MM.1S (cell line): ENCODE results near the gene YBEY.

ENCODE experiments used
- DNase-seq: peaks from one replicate; pipeline ENCODE4 v3.0.0-alpha.2; 2015
- H2AFZ ChIP-seq: fragments of 300-600 bp; sonication (generic); 2 replicates; pipeline ENCODE4 v1.6.0; 2016; ENCODE audit warnings: antibody characterized with exemption, low read length
- H3F3A ChIP-seq: fragments of 300-600 bp; sonication (generic); 2 replicates; pipeline ENCODE4 v1.6.1; 2016; ENCODE audit warnings: mild to moderate bottlenecking, antibody characterized with exemption, low read length, moderate library complexity, mixed read lengths; ENCODE audit not compliant: insufficient read depth
- H3K27ac ChIP-seq: fragments of 300-600 bp; sonication (generic); 2 replicates; pipeline ENCODE4 v1.5.1; 2016; ENCODE audit warnings: mild to moderate bottlenecking, low read length
- H3K27me3 ChIP-seq: fragments of 300-600 bp; sonication (generic); replicated peaks from 2 replicates; pipeline ENCODE4 v1.6.0; 2016; ENCODE audit warnings: low read length; ENCODE audit not compliant: insufficient read depth
- H3K36me3 ChIP-seq: fragments of 300-600 bp; sonication (generic); replicated peaks from 2 replicates; pipeline ENCODE4 v1.6.1; 2016; ENCODE audit warnings: mild to moderate bottlenecking, low read length, mixed read lengths; ENCODE audit not compliant: insufficient read depth
- H3K4me1 ChIP-seq: fragments of 300-600 bp; sonication (generic); 2 replicates; pipeline ENCODE4 v1.6.1; 2016; ENCODE audit warnings: low read length, mixed read lengths
- H3K4me2 ChIP-seq: fragments of 300-600 bp; sonication (generic); 2 replicates; pipeline ENCODE4 v1.6.0; 2016; ENCODE audit warnings: low read depth, low read length
- H3K4me3 ChIP-seq: fragments of 300-600 bp; sonication (generic); 2 replicates; pipeline ENCODE4 v1.5.1; 2016; ENCODE audit warnings: low read length, mixed read lengths
- H3K79me2 ChIP-seq: fragments of 300-600 bp; sonication (generic); 2 replicates; pipeline ENCODE4 v1.6.1; 2016; ENCODE audit warnings: mixed run types, low read length, mixed read lengths
- H3K9ac ChIP-seq: fragments of 300-600 bp; sonication (generic); 2 replicates; pipeline ENCODE4 v1.6.1; 2016; ENCODE audit warnings: low read length, mixed read lengths
- H3K9me2 ChIP-seq: fragments of 300-600 bp; sonication (generic); replicated peaks from 2 replicates; pipeline ENCODE4 v1.6.1; 2016; ENCODE audit warnings: mild to moderate bottlenecking, low read length, mixed read lengths; ENCODE audit not compliant: insufficient read depth
- H3K9me3 ChIP-seq: fragments of 300-600 bp; sonication (generic); replicated peaks from 2 replicates; pipeline ENCODE4 v1.6.1; 2016; ENCODE audit warnings: mild to moderate bottlenecking, low read length, mixed read lengths; ENCODE audit not compliant: insufficient read depth
- H4K20me1 ChIP-seq: fragments of 300-600 bp; sonication (generic); 2 replicates; pipeline ENCODE4 v1.6.1; 2016; ENCODE audit warnings: mild to moderate bottlenecking, low read length, moderate library complexity, mixed read lengths; ENCODE audit not compliant: insufficient read depth
- CTCF ChIP-seq: fragments of 300-600 bp; sonication (generic); IDR thresholded peaks from 2 replicates; pipeline ENCODE4 v1.5.1; 2016; ENCODE audit warnings: antibody characterized with exemption, low read length, mixed read lengths
- EZH2 ChIP-seq: fragments of 300-600 bp; sonication (generic); optimal IDR thresholded peaks from 2 replicates; pipeline ENCODE3; 2017; ENCODE audit warnings: low read depth, mild to moderate bottlenecking, antibody characterized with exemption, low read length, mixed read lengths
- EZH2phosphoT487 ChIP-seq: fragments of 300-600 bp; sonication (generic); IDR thresholded peaks from 2 replicates; pipeline ENCODE4 v1.6.1; 2018; ENCODE audit warnings: antibody characterized with exemption, low read length

Gene YBEY

GRCh38 chr21:46287541-46287940 lies 1.4 kb downstream of the YBEY start:
- Histone ChIP-seq H3K27me3 (no peaks in the 10 kb centered on the region), H3K9me3 (no peaks in the 10 kb centered on the region), H4K20me1 (no peaks in the 10 kb centered on the region), H3K4me3 (no peak overlapping the region), H3K9me2 (no peaks in the 10 kb centered on the region), H3K36me3 (peaks cover 10% of the 10 kb centered on the region; the same call in 1 of the 2 replicates), H3K4me2 (peak overlapping the region; percentile 58; the same call in 1 of the 2 replicates), H3K4me1 (peaks cover 22% of the 10 kb centered on the region), H3K79me2 (peaks cover 42% of the 10 kb centered on the region), H3F3A (peaks cover 16% of the 10 kb centered on the region), H3K27ac (no peak overlapping the region), H2AFZ (no peak overlapping the region), H3K9ac (no peak overlapping the region)
- TF ChIP-seq EZH2 (no peak), CTCF (no peak), EZH2phosphoT487 (no peak)
- no peak for DNase-seq

- Histone ChIP-seq H3K79me2 (peaks cover 21% of the 10 kb centered on the region), H3K4me1 (peaks cover 5% of the 10 kb centered on the region; the same call in 1 of the 2 replicates), H3K36me3 (peaks cover 6% of the 10 kb centered on the region; the same call in 1 of the 2 replicates), H3K4me3 (no peak overlapping the region), H3K27ac (no peak overlapping the region), H4K20me1 (no peaks in the 10 kb centered on the region), H3K9ac (no peak overlapping the region), H3F3A (peaks cover 16% of the 10 kb centered on the region), H3K4me2 (no peak overlapping the region), H3K27me3 (no peaks in the 10 kb centered on the region), H3K9me2 (no peaks in the 10 kb centered on the region), H3K9me3 (no peaks in the 10 kb centered on the region), H2AFZ (no peak overlapping the region)
- DNase-seq: no peak
- TF ChIP-seq CTCF: no peak
- no peak for TF ChIP-seq EZH2
- no peak for TF ChIP-seq EZH2phosphoT487
These were observed 3.6 kb downstream of the YBEY start for GRCh38 chr21:46289655-46290179.

DNA sequence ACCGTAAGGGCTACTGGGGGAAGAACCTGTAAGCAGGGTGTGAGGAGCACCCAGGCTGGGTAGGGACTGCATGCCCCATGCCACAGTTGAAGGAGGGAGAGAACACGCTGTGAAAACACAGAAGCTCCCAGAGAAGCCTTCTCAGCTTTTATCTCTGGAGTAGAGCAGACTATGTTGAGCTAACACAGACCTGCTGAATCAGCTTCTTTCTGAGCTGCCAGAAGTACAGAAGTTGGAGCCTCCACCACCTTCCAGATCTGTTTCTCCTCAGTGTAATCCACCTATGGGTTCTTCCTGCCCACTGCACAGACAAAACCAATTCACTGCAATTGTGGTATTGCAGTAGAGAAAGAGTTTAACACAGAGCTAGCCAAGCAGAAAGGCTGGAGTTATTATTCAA lies 5.4 kb downstream of the YBEY start:
- H4K20me1 ChIP-seq: no peaks in the 10 kb centered on the region
- H3K9me3 ChIP-seq: no peaks in the 10 kb centered on the region
- no peak overlapping the region for H3K4me3 ChIP-seq
- H3K9ac ChIP-seq: no peak overlapping the region
- DNase-seq: no peak
- peaks cover 6% of the 10 kb centered on the region; the same call in 1 of the 2 replicates for H3K36me3 ChIP-seq
- TF ChIP-seq EZH2phosphoT487 (no peak), EZH2 (no peak), CTCF (no peak)
- no peak overlapping the region for H2AFZ ChIP-seq
- no peak overlapping the region for H3K4me2 ChIP-seq
- H3K4me1 ChIP-seq: no peaks in the 10 kb centered on the region
- no peaks in the 10 kb centered on the region for H3K9me2 ChIP-seq
- H3K27ac ChIP-seq: no peak overlapping the region
- peaks cover 10% of the 10 kb centered on the region; the same call in 1 of the 2 replicates for H3K79me2 ChIP-seq
- H3F3A ChIP-seq: peaks cover 3% of the 10 kb centered on the region
- H3K27me3 ChIP-seq: no peaks in the 10 kb centered on the region
